Sigmoid colon (tissue), 7 donors: ENCODE measurements around the gene TOMM34. TPM values are rescaled to one million over a fixed set of nuclear protein-coding genes. Genes with fewer than 3 reads are reported as not detected.

Experiments
- DNase-seq: peaks from one replicate; pipeline ENCODE4 v3.0.0-alpha.2; 2019
- H3K27ac ChIP-seq, 4 donors: fragments of 200-600 bp; sonication (generic); one replicate each; pipeline ENCODE4 v1.5.1; 2016 to 2019; ENCODE audit warnings: mild to moderate bottlenecking in 1 of 4
- H3K27me3 ChIP-seq, 3 donors: fragments of 200-600 bp; sonication (generic); one replicate each; pipeline ENCODE4 v1.5.1; 2019; ENCODE audit warnings: mild to moderate bottlenecking in 1 of 3
- H3K36me3 ChIP-seq, 4 donors: fragments of 200-600 bp; sonication (generic); one replicate each; pipeline ENCODE4 v1.5.1; 2016 to 2019
- H3K4me1 ChIP-seq, 4 donors: fragments of 200-600 bp; sonication (generic); one replicate each; pipeline ENCODE4 v1.5.1; 2017 to 2019
- H3K4me3 ChIP-seq, 4 donors: fragments of 200-600 bp; sonication (generic); one replicate each; pipeline ENCODE4 v1.5.1; 2017 to 2019; ENCODE audit warnings: mild to moderate bottlenecking in 2 of 4, moderate library complexity in 1 of 4
- H3K9me3 ChIP-seq, 4 donors: fragments of 200-600 bp in 3 of 4; sonication (generic) in 3 of 4; one replicate each; pipeline versions ENCODE4 v1.5.1 to v1.6.1; 2013 to 2019
- EP300 ChIP-seq, 4 donors: sonication (generic); formaldehyde crosslinking; IDR thresholded peaks; one replicate each; pipeline ENCODE4 v1.6.1; 2017; ENCODE audit warnings: antibody characterized with exemption in 4 of 4
- POLR2A ChIP-seq, 2 donors: fragments of 450-650 bp; IDR thresholded peaks; one replicate each; pipeline ENCODE4 v1.6.1; 2016; ENCODE audit warnings: antibody characterized with exemption in 2 of 2, mild to moderate bottlenecking in 2 of 2, moderate library complexity in 2 of 2
- POLR2AphosphoS5 ChIP-seq, 4 donors: sonication (generic); formaldehyde crosslinking; IDR thresholded peaks; one replicate each; pipeline ENCODE4 v1.6.1; 2017; ENCODE audit warnings: antibody characterized with exemption in 4 of 4
- WGBS, 2 donors: extraction: QIAGEN DNeasy Blood & Tissue Kit; methylation state at CpG; one replicate each; pipeline ENCODE4 v1.1.7; 2013; 5-methylcytosine and 5-hydroxymethylcytosine counted together
- intact Hi-C: fragments of 100-400 bp; cut with DNase I; formaldehyde crosslinking; loops from one replicate; pipeline ENCODE4 v1.15.1; 2023
- polyA plus RNA-seq, 3 donors: library from polyadenylated mRNA; stranded (reverse); fragments of 200-250 nt; gene quantifications; one replicate each; pipeline ENCODE4 v1.2.3, GENCODE V29; 2013
- total RNA-seq, 4 donors: library from RNA; depleted of rRNA; stranded (reverse); fragments of >200 nt; gene quantifications; one replicate each; pipeline ENCODE4 v1.1.0, GENCODE V29; 2016
- TF ChIP-seq, protein P1 (sequence below), 4 experiments: fragments of 450-650 bp in 3 of 4; fragments of 200-600 bp in 1 of 4; IDR thresholded peaks; one replicate each; pipeline ENCODE4 v1.5.1; 2016 to 2019; ENCODE audit warnings: antibody characterized with exemption in 4 of 4, mild to moderate bottlenecking in 3 of 4, moderate library complexity in 2 of 4
- donor health status: healthy with polysubstance abuse.
- donor health status: Bipolar disorder and iron deficiency.
- donor health status: healthy.

TOMM34 gene
- total and polyA plus RNA-seq, 7 donors, result 7.2 to 27.3 (median 9.2) TPM

GRCh38 chr20:44950368-44950767, 9.8 kb downstream of the TOMM34 start:
- H3K4me1 ChIP-seq, result no peaks in the 10 kb centered on the region
- no peaks in the 10 kb centered on the region for H3K27me3 ChIP-seq
- intact Hi-C loops, result no loop called here
- H3K36me3 ChIP-seq, result peaks cover 34 to 100% (median 68%) of the 10 kb centered on the region in 4 donors
- no peak overlapping the region for H3K4me3 ChIP-seq
- TF ChIP-seq POLR2A (IDR thresholded peaks at IDR 0.05) (no peak), POLR2AphosphoS5 (IDR thresholded peaks at IDR 0.05) (no peak), EP300 (IDR thresholded peaks at IDR 0.05) (no peak)
- TF ChIP-seq, protein P1, sequence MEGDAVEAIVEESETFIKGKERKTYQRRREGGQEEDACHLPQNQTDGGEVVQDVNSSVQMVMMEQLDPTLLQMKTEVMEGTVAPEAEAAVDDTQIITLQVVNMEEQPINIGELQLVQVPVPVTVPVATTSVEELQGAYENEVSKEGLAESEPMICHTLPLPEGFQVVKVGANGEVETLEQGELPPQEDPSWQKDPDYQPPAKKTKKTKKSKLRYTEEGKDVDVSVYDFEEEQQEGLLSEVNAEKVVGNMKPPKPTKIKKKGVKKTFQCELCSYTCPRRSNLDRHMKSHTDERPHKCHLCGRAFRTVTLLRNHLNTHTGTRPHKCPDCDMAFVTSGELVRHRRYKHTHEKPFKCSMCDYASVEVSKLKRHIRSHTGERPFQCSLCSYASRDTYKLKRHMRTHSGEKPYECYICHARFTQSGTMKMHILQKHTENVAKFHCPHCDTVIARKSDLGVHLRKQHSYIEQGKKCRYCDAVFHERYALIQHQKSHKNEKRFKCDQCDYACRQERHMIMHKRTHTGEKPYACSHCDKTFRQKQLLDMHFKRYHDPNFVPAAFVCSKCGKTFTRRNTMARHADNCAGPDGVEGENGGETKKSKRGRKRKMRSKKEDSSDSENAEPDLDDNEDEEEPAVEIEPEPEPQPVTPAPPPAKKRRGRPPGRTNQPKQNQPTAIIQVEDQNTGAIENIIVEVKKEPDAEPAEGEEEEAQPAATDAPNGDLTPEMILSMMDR (IDR thresholded peaks at IDR 0.05), result no peak
- no peak for DNase-seq
- no peaks in the 10 kb centered on the region for H3K9me3 ChIP-seq
- 100% methylated on average over 1 of the region's 1 CpG for WGBS, 2 donors
- no peak overlapping the region for H3K27ac ChIP-seq

GRCh38 chr20:44948513-44948912, 11.7 kb downstream of the TOMM34 start:
- no peak for TF ChIP-seq POLR2A (IDR thresholded peaks at IDR 0.05)
- H3K4me3 ChIP-seq, result no peak overlapping the region
- peaks cover 24 to 95% (median 57%) of the 10 kb centered on the region in 4 donors for H3K36me3 ChIP-seq
- no peak for DNase-seq
- H3K9me3 ChIP-seq, result no peaks in the 10 kb centered on the region
- no peaks in the 10 kb centered on the region for H3K4me1 ChIP-seq
- no peak overlapping the region for H3K27ac ChIP-seq
- WGBS, 2 donors, result 89 to 96% methylated on average over 2 of the region's 2 CpGs
- intact Hi-C loops, result no loop called here
- no peaks in the 10 kb centered on the region for H3K27me3 ChIP-seq

GRCh38 chr20:44948107-44948506, 12.1 kb downstream of the TOMM34 start:
- Histone ChIP-seq H3K4me1 (no peaks in the 10 kb centered on the region), H3K9me3 (no peaks in the 10 kb centered on the region), H3K27me3 (no peaks in the 10 kb centered on the region), H3K4me3 (no peak overlapping the region), H3K27ac (no peak overlapping the region), H3K36me3 (peaks cover 27 to 95% (median 58%) of the 10 kb centered on the region in 4 donors)
- intact Hi-C loops, result no loop called here
- WGBS, 2 donors, result 97 to 98% methylated on average over 5 of the region's 5 CpGs
- no peak for DNase-seq
- TF ChIP-seq EP300 (IDR thresholded peaks at IDR 0.05) (no peak), POLR2AphosphoS5 (IDR thresholded peaks at IDR 0.05) (no peak), POLR2A (IDR thresholded peaks at IDR 0.05) (no peak)
- TF ChIP-seq, protein P1 (IDR thresholded peaks at IDR 0.05), result no peak

- peaks cover 25 to 95% (median 58%) of the 10 kb centered on the region in 4 donors for H3K36me3 ChIP-seq
- H3K4me3 ChIP-seq, result no peak overlapping the region
- H3K27ac ChIP-seq, result no peak overlapping the region
- DNase-seq, result no peak
- no peaks in the 10 kb centered on the region for H3K4me1 ChIP-seq
- TF ChIP-seq POLR2AphosphoS5 (IDR thresholded peaks at IDR 0.05) (no peak), POLR2A (IDR thresholded peaks at IDR 0.05) (no peak), EP300 (IDR thresholded peaks at IDR 0.05) (no peak)
- TF ChIP-seq, protein P1 (IDR thresholded peaks at IDR 0.05), result no peak
- intact Hi-C loops, result no loop called here
- WGBS, 2 donors, result 76 to 88% methylated on average over 2 of the region's 2 CpGs
- no peaks in the 10 kb centered on the region for H3K9me3 ChIP-seq
- no peaks in the 10 kb centered on the region for H3K27me3 ChIP-seq
These were observed 13.8 kb downstream of the TOMM34 start for GRCh38 chr20:44946271-44946852.

GRCh38 chr20:44945261-44945660, 14.9 kb downstream of the TOMM34 start:
- intact Hi-C loops, result no loop called here
- 92 to 94% methylated on average over 6 of the region's 6 CpGs for WGBS, 2 donors
- Histone ChIP-seq H3K4me1 (no peaks in the 10 kb centered on the region), H3K4me3 (no peak overlapping the region), H3K9me3 (no peaks in the 10 kb centered on the region), H3K27me3 (no peaks in the 10 kb centered on the region), H3K36me3 (peaks cover 14 to 95% (median 52%) of the 10 kb centered on the region in 4 donors), H3K27ac (no peak overlapping the region)
- DNase-seq, result no peak
- TF ChIP-seq POLR2AphosphoS5 (IDR thresholded peaks at IDR 0.05), result no peak
- TF ChIP-seq, protein P1 (IDR thresholded peaks at IDR 0.05), result no peak
- TF ChIP-seq EP300 (IDR thresholded peaks at IDR 0.05), result no peak
- no peak for TF ChIP-seq POLR2A (IDR thresholded peaks at IDR 0.05)
